ENCODE data around the gene ATG4B.

Gene ATG4B

GRCh38 chr2:241617431-241618154 lies 19.9 kb upstream of the ATG4B start:
- in situ Hi-C loops (cut with HindIII; ENCODE audit: low pct_unique_long_range_greater_than_20kb, low sequenced_read_pairs) = no loop called here
- no peak for TF ChIP-seq JUND (IDR thresholded peaks at IDR 0.05; ENCODE audit: low read depth)
- peak; percentile 12 to 43 for DNase-seq (ENCODE audit: low read depth in 1 of 2, low spot score in 1 of 2)

GRCh38 chr2:241618296-241618805 lies 19.1 kb upstream of the ATG4B start:
- DNase-seq (ENCODE audit: low read depth in 1 of 2, low spot score in 1 of 2) = no peak
- TF ChIP-seq JUND (IDR thresholded peaks at IDR 0.05; ENCODE audit: low read depth) = no peak
- in situ Hi-C loops (cut with HindIII; ENCODE audit: low pct_unique_long_range_greater_than_20kb, low sequenced_read_pairs) = no loop called here

- in situ Hi-C loops (cut with HindIII; ENCODE audit: low pct_unique_long_range_greater_than_20kb, low sequenced_read_pairs) = no loop called here
- no peak for DNase-seq (ENCODE audit: low read depth in 1 of 2, low spot score in 1 of 2)
- no peak for TF ChIP-seq JUND (IDR thresholded peaks at IDR 0.05; ENCODE audit: low read depth)
Observed at GRCh38 chr2:241618829-241619228, 18.7 kb upstream of the ATG4B start.

- no peak for TF ChIP-seq JUND (IDR thresholded peaks at IDR 0.05; ENCODE audit: low read depth)
- no peak for DNase-seq (ENCODE audit: low read depth in 1 of 2, low spot score in 1 of 2)
- in situ Hi-C loops (cut with HindIII; ENCODE audit: low pct_unique_long_range_greater_than_20kb, low sequenced_read_pairs) = no loop called here
Observed at GRCh38 chr2:241619597-241620418, 17.7 kb upstream of the ATG4B start.

- DNase-seq (ENCODE audit: low read depth in 1 of 2, low spot score in 1 of 2) = no peak
- TF ChIP-seq JUND (IDR thresholded peaks at IDR 0.05; ENCODE audit: low read depth) = no peak
- in situ Hi-C loops (cut with HindIII; ENCODE audit: low pct_unique_long_range_greater_than_20kb, low sequenced_read_pairs) = no loop called here
Observed at GRCh38 chr2:241620419-241620769, 17.1 kb upstream of the ATG4B start.

GRCh38 chr2:241627675-241628074 lies 9.8 kb upstream of the ATG4B start:
- no peak for DNase-seq (ENCODE audit: low read depth in 1 of 2, low spot score in 1 of 2)
- no peak for TF ChIP-seq JUND (IDR thresholded peaks at IDR 0.05; ENCODE audit: low read depth)
- in situ Hi-C loops (cut with HindIII; ENCODE audit: low pct_unique_long_range_greater_than_20kb, low sequenced_read_pairs) = no loop called here

- in situ Hi-C loops (cut with HindIII; ENCODE audit: low pct_unique_long_range_greater_than_20kb, low sequenced_read_pairs) = no loop called here
- TF ChIP-seq JUND (IDR thresholded peaks at IDR 0.05; ENCODE audit: low read depth) = no peak
- DNase-seq (ENCODE audit: low read depth in 1 of 2, low spot score in 1 of 2) = no peak
Observed at GRCh38 chr2:241629762-241630435, 7.6 kb upstream of the ATG4B start.

- no peak for DNase-seq (ENCODE audit: low read depth in 1 of 2, low spot score in 1 of 2)
- in situ Hi-C loops (cut with HindIII; ENCODE audit: low pct_unique_long_range_greater_than_20kb, low sequenced_read_pairs) = no loop called here
Observed at GRCh38 chr2:241632478-241633325, 4.8 kb upstream of the ATG4B start.

GRCh38 chr2:241633561-241633960 lies 3.9 kb upstream of the ATG4B start:
- no peak for TF ChIP-seq JUND (IDR thresholded peaks at IDR 0.05; ENCODE audit: low read depth)
- in situ Hi-C loops (cut with HindIII; ENCODE audit: low pct_unique_long_range_greater_than_20kb, low sequenced_read_pairs) = no loop called here
- DNase-seq (ENCODE audit: low read depth in 1 of 2, low spot score in 1 of 2) = no peak

More at GRCh38 chr2:241632478-241633325, 4.8 kb upstream of the ATG4B start:
- TF ChIP-seq JUND (IDR thresholded peaks at IDR 0.05; ENCODE audit: low read depth) = no peak

GRCh38 chr2:241635756-241636155 lies 1.7 kb upstream of the ATG4B start:
- in situ Hi-C loops (cut with HindIII; ENCODE audit: low pct_unique_long_range_greater_than_20kb, low sequenced_read_pairs) = no loop called here
- DNase-seq (ENCODE audit: low read depth in 1 of 2, low spot score in 1 of 2) = no peak
- TF ChIP-seq JUND (IDR thresholded peaks at IDR 0.05; ENCODE audit: low read depth) = no peak

- TF ChIP-seq JUND (IDR thresholded peaks at IDR 0.05; ENCODE audit: low read depth) = no peak
- peak; percentile 28 to 40 for DNase-seq (ENCODE audit: low read depth in 1 of 2, low spot score in 1 of 2)
- in situ Hi-C loops (cut with HindIII; ENCODE audit: low pct_unique_long_range_greater_than_20kb, low sequenced_read_pairs) = no loop called here
Observed at GRCh38 chr2:241636182-241637017, 1.1 kb upstream of the ATG4B start.
